Measurements from ENCODE around the gene TMEM270.

GRCh38 chr7:73812996-73813395 is 48.0 kb upstream of the TMEM270 start:
- TF ChIP-seq CTCF (IDR thresholded peaks at IDR 0.05 in 4 of 5, conservative IDR thresholded peaks at IDR 0.05 in 1 of 5) (no peak), POLR2A (IDR thresholded peaks at IDR 0.05) (no peak)

Data from gastrocnemius medialis (tissue), 4 donors.